Thymus (tissue), 11 donors: ENCODE data around the gene YWHAQ. TPM values are rescaled to one million over a fixed set of nuclear protein-coding genes. Genes with fewer than 3 reads are reported as not detected.

Experiments
- DNase-seq, 9 donors: peaks; one replicate each; pipeline ENCODE4 v3.0.0-alpha.2; 2013; ENCODE audit warnings: low spot score in 9 of 9, low read depth in 6 of 9, missing footprints in 1 of 9
- H3K27ac ChIP-seq, 2 donors: one replicate each; pipeline ENCODE4 v1.5.1; 2013; ENCODE audit warnings: control low read depth in 1 of 2, low read depth in 1 of 2, low read length in 1 of 2, mild to moderate bottlenecking in 1 of 2, moderate library complexity in 1 of 2
- H3K27me3 ChIP-seq, 2 donors: one replicate each; pipeline ENCODE4 v1.5.1; 2013; ENCODE audit warnings: low read length in 1 of 2; ENCODE audit not compliant: control insufficient read depth in 2 of 2, insufficient read depth in 1 of 2
- H3K36me3 ChIP-seq, 2 donors: one replicate each; pipeline ENCODE4 v1.5.1; 2013; ENCODE audit warnings: low read length in 1 of 2, mild to moderate bottlenecking in 1 of 2, moderate library complexity in 1 of 2; ENCODE audit not compliant: control insufficient read depth in 2 of 2, insufficient read depth in 2 of 2
- H3K4me1 ChIP-seq, 2 donors: one replicate each; pipeline ENCODE4 v1.5.1; 2013; ENCODE audit warnings: low read length in 2 of 2; ENCODE audit not compliant: control insufficient read depth in 2 of 2, insufficient read depth in 2 of 2
- H3K4me3 ChIP-seq, 2 donors: one replicate each; pipeline ENCODE4 v1.5.1; 2013; ENCODE audit warnings: low read length in 2 of 2, control low read depth in 1 of 2, mild to moderate bottlenecking in 1 of 2
- H3K9me3 ChIP-seq, 2 donors: one replicate each; pipeline ENCODE4 v1.5.1; 2013; ENCODE audit warnings: low read length in 1 of 2, mild to moderate bottlenecking in 1 of 2; ENCODE audit not compliant: control insufficient read depth in 2 of 2, insufficient read depth in 1 of 2
- WGBS: extraction: QIAGEN DNeasy Blood & Tissue Kit; methylation state at CpG from one replicate; pipeline ENCODE4 v1.1.7; 2013; 5-methylcytosine and 5-hydroxymethylcytosine counted together
- polyA plus RNA-seq: library from polyadenylated mRNA; stranded (reverse); fragments of 200-250 nt; gene quantifications from one replicate; pipeline ENCODE4 v1.2.3, GENCODE V29; 2013
- total RNA-seq: library from RNA; stranded (reverse); fragments of 120-200 nt; gene quantifications from one replicate; pipeline ENCODE4 v1.2.4, GENCODE V29; 2013
- donor health status: healthy.

Gene YWHAQ
- total and polyA plus RNA-seq, 2 donors: 117 to 182 TPM

DNA sequence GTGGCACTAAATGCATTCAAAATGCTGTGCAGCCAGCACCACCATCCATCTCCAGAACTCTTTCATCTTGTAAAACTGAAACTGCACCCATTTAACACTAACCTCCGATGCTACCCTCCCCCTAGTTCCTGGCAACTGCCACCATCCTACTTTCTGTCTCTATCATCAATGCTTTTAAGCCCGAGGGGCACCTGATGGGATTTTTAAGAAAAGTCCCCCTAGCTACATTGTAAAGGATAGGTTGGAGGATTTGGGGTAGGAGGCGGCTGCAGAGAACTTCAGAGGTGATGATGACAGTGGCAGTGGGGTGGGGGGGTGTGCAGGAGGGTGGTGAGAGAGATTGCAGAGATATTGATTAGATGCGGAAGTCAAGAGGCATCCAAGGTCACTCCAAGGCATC lies 10.8 kb upstream of the YWHAQ start:
- H3K4me1 ChIP-seq: peaks cover 0 to 2% of the 10 kb centered on the region in 2 donors
- no peak overlapping the region for H3K27ac ChIP-seq
- no peak for DNase-seq
- no peak overlapping the region for H3K4me3 ChIP-seq
- H3K36me3 ChIP-seq: no peaks in the 10 kb centered on the region
- H3K9me3 ChIP-seq: no peaks in the 10 kb centered on the region
- 76% methylated on average over 4 of the region's 4 CpGs for WGBS
- H3K27me3 ChIP-seq: no peaks in the 10 kb centered on the region

DNA sequence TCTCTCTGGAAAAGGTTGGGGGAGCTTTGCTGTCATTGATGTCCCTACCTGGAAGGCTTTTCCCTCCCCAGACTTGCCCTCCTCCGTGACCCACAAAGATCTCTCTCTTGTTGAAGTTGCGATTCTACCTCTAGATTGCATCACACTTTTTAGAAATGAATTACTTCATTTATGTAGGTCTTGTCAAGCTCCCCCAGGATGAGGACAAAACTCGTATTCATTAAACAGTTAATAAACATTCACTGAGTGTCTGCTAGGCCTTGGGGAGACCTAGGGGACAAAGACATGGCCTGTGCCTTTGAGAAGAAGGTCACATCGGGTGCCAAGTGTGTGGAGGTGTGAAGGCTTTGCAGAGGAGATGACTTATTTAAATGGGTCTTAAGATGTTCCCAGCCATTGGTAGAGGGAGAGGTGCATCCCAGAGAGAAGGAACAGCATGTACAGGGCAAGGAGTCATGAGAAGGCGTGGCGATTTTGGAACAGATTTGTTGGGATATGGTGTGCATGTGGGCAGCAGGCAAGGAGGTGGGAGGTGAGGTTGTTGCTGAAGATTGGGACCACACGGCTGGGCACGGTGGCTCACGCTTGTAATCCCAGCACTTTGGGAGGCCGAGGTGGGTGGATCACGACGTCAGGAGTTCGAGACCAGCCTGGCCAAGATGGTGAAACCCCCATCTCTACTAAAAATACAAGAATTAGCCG lies 9.8 kb upstream of the YWHAQ start:
- 88% methylated on average over 14 of the region's 14 CpGs for WGBS
- Histone ChIP-seq H3K27ac (no peak overlapping the region), H3K4me1 (peaks cover 0 to 2% of the 10 kb centered on the region in 2 donors), H3K9me3 (no peaks in the 10 kb centered on the region), H3K36me3 (no peaks in the 10 kb centered on the region), H3K27me3 (no peaks in the 10 kb centered on the region), H3K4me3 (no peak overlapping the region)
- DNase-seq: no peak

DNA sequence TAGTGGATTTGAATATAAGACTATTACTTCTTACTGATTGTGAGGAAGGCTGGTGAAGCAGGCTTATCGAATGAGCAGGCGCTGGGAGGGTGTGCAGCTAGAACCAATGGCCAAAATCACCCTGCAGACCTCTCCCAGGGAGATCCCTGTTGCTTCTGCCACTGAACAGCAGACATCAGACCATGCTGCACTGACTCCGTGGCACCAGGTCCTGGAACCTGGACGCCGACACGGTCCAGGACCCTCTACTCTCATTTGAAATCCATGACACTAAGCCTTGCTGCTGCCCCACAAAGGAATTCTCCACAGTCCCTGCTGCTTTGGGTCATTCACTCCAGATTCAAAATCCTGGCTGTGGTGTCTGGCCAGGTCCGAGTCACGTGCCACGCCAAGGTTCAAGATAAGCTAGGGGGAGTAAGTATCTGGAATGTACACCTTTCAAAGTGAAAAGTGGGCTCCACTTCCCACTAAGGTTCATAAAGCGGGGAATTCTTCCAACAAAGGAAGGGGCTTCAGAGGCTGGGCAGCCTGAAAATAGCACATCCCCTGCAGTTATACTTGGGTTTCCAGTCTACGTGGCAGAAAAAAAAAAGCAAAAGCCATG lies 9.0 kb upstream of the YWHAQ start:
- Histone ChIP-seq H3K4me3 (no peak overlapping the region), H3K36me3 (no peaks in the 10 kb centered on the region), H3K27ac (no peak overlapping the region), H3K9me3 (no peaks in the 10 kb centered on the region), H3K4me1 (peaks cover 0 to 2% of the 10 kb centered on the region in 2 donors), H3K27me3 (no peaks in the 10 kb centered on the region)
- WGBS: 98% methylated on average over 11 of the region's 11 CpGs
- no peak for DNase-seq

DNA sequence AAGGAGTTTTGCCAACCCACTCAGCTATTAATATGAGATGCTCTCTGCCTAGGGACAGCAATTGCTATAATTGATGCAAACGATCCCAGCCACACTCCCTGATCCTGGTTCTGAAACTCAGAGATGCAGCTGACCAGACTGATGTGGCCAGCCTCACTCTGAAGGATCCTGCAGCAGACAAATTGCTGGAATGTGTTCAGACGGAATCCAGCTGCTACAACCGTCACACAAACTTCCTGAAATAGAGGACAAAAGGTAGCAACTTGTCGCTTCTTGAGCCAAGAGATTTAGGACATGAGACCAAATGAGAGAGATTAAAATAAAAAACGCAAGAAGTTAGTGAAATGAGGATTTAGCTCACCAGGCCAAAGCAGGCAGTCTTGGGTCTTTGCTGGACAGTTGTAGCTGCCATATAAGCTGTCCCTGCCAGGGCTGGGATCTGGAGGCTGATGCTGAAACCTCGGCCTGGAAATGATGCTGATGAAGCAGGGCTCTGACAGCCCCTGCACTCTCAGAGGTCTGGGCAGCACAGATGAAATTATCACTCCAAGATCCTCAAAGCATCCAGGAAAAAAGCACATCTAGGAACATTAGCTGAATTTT lies 8.3 kb upstream of the YWHAQ start:
- WGBS: 88% methylated on average over 6 of the region's 6 CpGs
- H3K27ac ChIP-seq: no peak overlapping the region
- H3K4me3 ChIP-seq: no peak overlapping the region
- DNase-seq: no peak
- H3K36me3 ChIP-seq: no peaks in the 10 kb centered on the region
- no peaks in the 10 kb centered on the region for H3K9me3 ChIP-seq
- H3K4me1 ChIP-seq: peaks cover 0 to 2% of the 10 kb centered on the region in 2 donors
- no peaks in the 10 kb centered on the region for H3K27me3 ChIP-seq

DNA sequence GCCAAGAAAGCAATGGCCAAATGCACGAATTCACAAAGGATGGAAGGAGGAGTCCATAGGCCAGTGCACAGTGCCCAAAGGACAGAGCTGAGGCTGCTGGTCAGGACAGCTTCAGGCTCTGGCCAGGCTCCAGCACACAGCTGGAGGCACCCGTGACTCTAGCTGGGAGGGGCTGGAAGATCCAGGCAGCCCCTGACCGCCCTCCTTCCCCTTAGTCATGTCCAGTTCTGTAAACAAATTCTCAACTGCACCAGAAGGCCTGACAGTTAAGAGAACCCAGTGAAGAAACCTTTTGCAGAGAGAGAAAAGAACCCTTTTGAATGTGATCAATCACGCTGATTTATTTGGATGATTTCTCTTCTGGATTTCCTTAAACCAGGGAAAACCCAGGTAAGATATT lies 7.7 kb upstream of the YWHAQ start:
- WGBS: 92% methylated on average over 4 of the region's 4 CpGs
- Histone ChIP-seq H3K27me3 (no peaks in the 10 kb centered on the region), H3K9me3 (no peaks in the 10 kb centered on the region), H3K36me3 (no peaks in the 10 kb centered on the region), H3K4me1 (peaks cover 0 to 2% of the 10 kb centered on the region in 2 donors), H3K4me3 (no peak overlapping the region), H3K27ac (no peak overlapping the region)
- no peak for DNase-seq

DNA sequence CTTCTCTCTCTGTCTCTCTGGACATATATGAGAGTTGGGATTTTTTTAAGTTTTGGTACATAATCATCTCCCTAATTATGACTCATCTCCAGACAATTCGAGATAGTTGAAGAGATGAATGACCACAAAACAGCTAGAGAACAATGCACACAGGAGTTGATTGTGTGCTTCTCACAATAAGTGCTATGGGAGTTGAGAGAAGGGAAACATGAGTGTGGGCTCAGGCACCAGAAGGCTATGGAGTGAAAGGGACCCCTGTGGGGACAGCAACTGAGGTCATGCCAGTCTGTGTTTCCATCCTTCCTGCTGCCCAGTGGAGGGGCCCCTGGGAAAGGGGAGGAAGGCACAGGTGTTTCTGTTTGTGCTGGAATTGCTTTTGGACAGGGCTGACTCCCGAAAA lies 6.5 kb upstream of the YWHAQ start:
- Histone ChIP-seq H3K27ac (no peak overlapping the region), H3K9me3 (no peaks in the 10 kb centered on the region), H3K4me1 (peaks cover 0 to 2% of the 10 kb centered on the region in 2 donors), H3K36me3 (no peaks in the 10 kb centered on the region), H3K27me3 (no peaks in the 10 kb centered on the region), H3K4me3 (no peak overlapping the region)
- no peak for DNase-seq
- 94% methylated on average over 2 of the region's 2 CpGs for WGBS

DNA sequence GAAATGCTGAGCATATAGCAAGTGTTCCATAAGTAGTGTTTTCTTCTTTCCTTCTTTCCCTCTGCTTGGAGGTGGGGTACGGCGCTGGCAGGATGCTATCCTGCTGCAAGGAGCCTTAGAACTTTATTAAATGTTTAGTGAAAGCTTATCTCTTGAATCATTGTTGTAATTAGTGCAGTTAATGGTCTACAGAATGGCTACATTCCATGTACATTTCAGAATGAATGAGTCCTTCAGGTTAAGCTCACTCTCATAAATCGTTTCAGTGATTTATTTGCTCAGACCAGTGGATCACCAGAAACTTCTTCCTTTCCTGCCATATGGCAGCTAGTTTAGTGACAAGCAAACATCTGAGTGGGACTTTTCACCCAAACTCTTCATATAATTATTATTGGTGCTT lies 3.3 kb upstream of the YWHAQ start:
- 92% methylated on average over 3 of the region's 3 CpGs for WGBS
- H3K36me3 ChIP-seq: no peaks in the 10 kb centered on the region
- DNase-seq: no peak
- peaks cover 8% of the 10 kb centered on the region in 2 donors for H3K4me1 ChIP-seq
- no peak overlapping the region for H3K27ac ChIP-seq
- H3K27me3 ChIP-seq: peaks cover 0 to 2% of the 10 kb centered on the region in 2 donors
- peaks cover 0 to 16% of the 10 kb centered on the region in 2 donors for H3K9me3 ChIP-seq
- no peak overlapping the region for H3K4me3 ChIP-seq

DNA sequence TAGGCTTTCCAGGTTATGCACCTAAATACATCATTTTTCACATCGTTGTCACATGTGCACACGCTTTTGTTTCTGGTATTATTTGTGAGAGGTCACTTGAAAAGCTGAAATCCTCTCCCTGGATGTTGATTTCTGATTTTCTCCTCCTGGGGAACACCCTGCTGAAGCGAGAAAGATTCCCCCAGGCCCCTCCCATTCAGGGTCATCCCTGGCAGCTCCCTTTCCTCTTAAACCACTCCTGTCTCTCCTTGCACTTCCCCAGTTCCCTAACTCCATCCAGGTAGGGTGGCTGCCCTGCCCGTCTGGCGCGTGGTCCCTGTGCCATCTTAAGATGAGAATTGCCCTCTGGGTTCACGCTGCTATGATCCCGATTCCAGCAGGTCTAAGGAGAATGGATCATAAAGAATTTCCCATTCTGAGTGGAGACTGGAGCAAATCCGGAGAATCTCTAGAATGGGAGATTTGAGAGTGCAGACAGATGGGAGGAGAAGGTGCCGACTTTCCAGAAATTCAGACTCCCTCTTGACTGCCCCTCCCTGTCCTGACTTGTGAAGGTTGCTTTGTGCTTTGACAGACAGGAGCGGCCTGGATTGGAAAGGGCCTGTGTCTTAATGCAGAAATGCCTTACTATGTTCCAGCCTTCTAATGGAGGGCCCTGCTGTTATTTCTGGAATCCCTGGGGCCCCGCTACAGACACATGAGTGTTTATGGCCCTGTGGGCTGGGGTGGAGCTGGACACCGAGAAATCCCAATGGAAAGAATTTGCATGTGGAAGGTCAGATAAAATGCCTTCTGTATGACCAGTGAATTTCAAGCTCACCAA lies 1.3 kb upstream of the YWHAQ start:
- Histone ChIP-seq H3K27ac (no peak overlapping the region), H3K4me3 (no peak overlapping the region), H3K36me3 (peaks cover 3 to 17% of the 10 kb centered on the region in 2 donors), H3K27me3 (peaks cover 0 to 2% of the 10 kb centered on the region in 2 donors), H3K4me1 (peaks cover 17 to 18% of the 10 kb centered on the region in 2 donors), H3K9me3 (peaks cover 0 to 16% of the 10 kb centered on the region in 2 donors)
- WGBS: 92% methylated on average over 13 of the region's 13 CpGs
- DNase-seq: no peak

DNA sequence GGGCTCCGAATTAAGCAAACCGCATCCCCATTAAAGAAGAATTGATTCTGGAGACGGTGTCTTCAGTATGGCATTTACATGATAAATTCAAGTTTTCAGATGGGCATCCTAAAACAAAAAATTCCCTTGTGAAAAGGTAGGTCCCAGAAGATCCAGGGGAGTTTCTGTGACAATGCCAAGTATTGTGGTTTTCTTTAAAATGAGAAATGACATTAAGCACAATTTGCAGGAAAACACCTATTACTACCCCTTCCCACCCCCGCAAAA lies 689 bp upstream of the YWHAQ start:
- Histone ChIP-seq H3K27ac (peak overlapping the region in 1 of 2 donors; percentile 92), H3K36me3 (peaks cover 3 to 23% of the 10 kb centered on the region in 2 donors), H3K4me1 (peaks cover 17 to 18% of the 10 kb centered on the region in 2 donors), H3K27me3 (peaks cover 0 to 2% of the 10 kb centered on the region in 2 donors), H3K9me3 (peaks cover 0 to 16% of the 10 kb centered on the region in 2 donors), H3K4me3 (peak overlapping the region; percentile 83 to 95)
- no peak for DNase-seq
- 41% methylated on average over 4 of the region's 4 CpGs for WGBS
